Endothelial cell of umbilical vein (primary cell): ENCODE measurements around the gene RBM4B. TPM values are rescaled to one million over a fixed set of nuclear protein-coding genes. Genes with fewer than 3 reads are reported as not detected.

Experiments
- BruUV-seq: library from RNA; stranded (reverse); fragments of 400-500 nt; replicated peaks from 2 replicates; lab custom pipeline; 2021; lab: Mats Ljungman, UMichigan
- CTCF ChIA-PET: fragments of 300-600, 350-600 bp; sonication (Branson Sonifier 250); formaldehyde crosslinking; loops from one replicate; lab custom pipeline; 2021; ENCODE audit warnings: antibody characterized with exemption, inconsistent platforms; lab: Charles Lee
- POLR2A ChIA-PET: fragments of 300-600, 350-600 bp; sonication (Branson Sonifier 250); formaldehyde crosslinking; loops from one replicate; lab custom pipeline; 2021; ENCODE audit warnings: antibody characterized with exemption, inconsistent platforms; lab: Charles Lee
- DNase-seq: peaks from one replicate; pipeline ENCODE4 v3.0.0-alpha.2; 2011; ENCODE audit warnings: low read depth, low spot score
- FAIRE-seq: peaks from 2 replicates; lab custom pipeline; 2011; peaks lifted over from hg19 to GRCh38; lab: Jason Lieb, UNC
- H2AFZ ChIP-seq: 2 replicates; pipeline ENCODE4 v1.6.0; 2012; ENCODE audit warnings: low read depth, low read length, control low read depth, inconsistent platforms
- H3K27ac ChIP-seq: 2 replicates; pipeline ENCODE4 v1.5.1; 2011; ENCODE audit warnings: low read depth, mild to moderate bottlenecking, control low read depth, low read length, moderate library complexity; ENCODE audit not compliant: insufficient read depth
- H3K27me3 ChIP-seq, 2 experiments: 2 replicates each; pipeline versions ENCODE4 v1.6.0 to v1.6.1; 2011; ENCODE audit warnings: low read length in 2 of 2, mixed read lengths in 1 of 2; ENCODE audit not compliant: control insufficient read depth in 2 of 2, insufficient read depth in 2 of 2
- H3K36me3 ChIP-seq, 2 experiments: 2 replicates in 1 of 2; 3 replicates in 1 of 2; pipeline ENCODE4 v1.5.1; 2011; ENCODE audit warnings: low read length in 2 of 2, mild to moderate bottlenecking in 1 of 2, moderate library complexity in 1 of 2; ENCODE audit not compliant: control insufficient read depth in 2 of 2, insufficient read depth in 2 of 2; ENCODE audit errors: extremely low read depth in 1 of 2
- H3K4me1 ChIP-seq: 3 replicates; pipeline ENCODE4 v1.5.1; 2011; ENCODE audit warnings: mild to moderate bottlenecking, low read length; ENCODE audit not compliant: control insufficient read depth, insufficient read depth; ENCODE audit errors: extremely low read depth
- H3K4me2 ChIP-seq: 2 replicates; pipeline ENCODE4 v1.6.1; 2011; ENCODE audit warnings: low read length, control low read depth, mixed read lengths; ENCODE audit not compliant: insufficient read depth
- H3K4me3 ChIP-seq, 3 experiments: fragments of 200-600 bp in 1 of 3; sonication (generic), shearing (Covaris generic) in 1 of 3; replicated peaks in 1 of 3; 2 replicates each; pipeline ENCODE4 v1.5.1; 2011 to 2016; ENCODE audit warnings: control low read depth in 3 of 3, low read length in 3 of 3, mild to moderate bottlenecking in 2 of 3, inconsistent platforms in 1 of 3, low read depth in 1 of 3, moderate library complexity in 1 of 3; ENCODE audit not compliant: insufficient read depth in 1 of 3
- H3K79me2 ChIP-seq: 2 replicates; pipeline ENCODE4 v1.6.0; 2012; ENCODE audit warnings: low read length, inconsistent platforms; ENCODE audit not compliant: control insufficient read depth, insufficient read depth
- H3K9ac ChIP-seq: replicated peaks from 2 replicates; pipeline ENCODE3; 2011; ENCODE audit warnings: low read length, control low read depth; ENCODE audit not compliant: insufficient read depth; ENCODE audit errors: extremely low read depth
- H3K9me1 ChIP-seq: replicated peaks from 3 replicates; pipeline ENCODE4 v1.6.0; 2011; ENCODE audit warnings: mild to moderate bottlenecking, low read length; ENCODE audit not compliant: control insufficient read depth, insufficient read depth; ENCODE audit errors: extremely low read depth
- H3K9me3 ChIP-seq: replicated peaks from 2 replicates; pipeline ENCODE4 v1.5.1; 2012; ENCODE audit warnings: low read length, inconsistent platforms; ENCODE audit not compliant: control insufficient read depth, insufficient read depth
- H4K20me1 ChIP-seq: replicated peaks from 2 replicates; pipeline ENCODE3; 2011; ENCODE audit warnings: mild to moderate bottlenecking, low read length; ENCODE audit not compliant: control insufficient read depth, insufficient read depth; ENCODE audit errors: extremely low read depth
- EZH2 ChIP-seq: IDR thresholded peaks from 2 replicates; pipeline ENCODE4 v1.6.1; 2012; ENCODE audit warnings: borderline replicate concordance, low read depth, mild to moderate bottlenecking, moderate library complexity, low read length, inconsistent platforms; ENCODE audit not compliant: severe bottlenecking
- FOS ChIP-seq: IDR thresholded peaks from 2 replicates; pipeline ENCODE4 v1.6.1; 2011; ENCODE audit warnings: mild to moderate bottlenecking, low read length, moderate library complexity, borderline replicate concordance; ENCODE audit not compliant: insufficient read depth
- JUN ChIP-seq: IDR thresholded peaks from 2 replicates; pipeline ENCODE4 v1.6.1; 2011; ENCODE audit warnings: borderline replicate concordance, low read depth; ENCODE audit not compliant: insufficient read length, insufficient read depth
- POLR2A ChIP-seq: IDR thresholded peaks from 2 replicates; pipeline ENCODE4 v1.6.1; 2012; ENCODE audit warnings: low read depth, mild to moderate bottlenecking, control low read depth, low read length
- dilution Hi-C: fragments of 300-500 bp; cut with MboI; formaldehyde crosslinking; loops from one replicate; pipeline ENCODE4 v1.15.0; 2019; ENCODE audit warnings: low sequenced_read_pairs; ENCODE audit not compliant: extremely low pct_ligation_motif_present
- intact Hi-C: fragments of 100-400 bp; cut with micrococcal nuclease; formaldehyde crosslinking; loops from one replicate; pipeline ENCODE4 v1.10.0; 2022
- polyA plus RNA-seq, 4 experiments: library from polyadenylated mRNA; depleted of rRNA in 3 of 4; stranded (reverse) in 3 of 4; unstranded in 1 of 4; fragments of >200 nt; gene quantifications; 2 replicates each; pipeline versions ENCODE4 v1.2.1 to v1.2.3, GENCODE V29; 2011 to 2012; ENCODE audit warnings: missing spikeins in 1 of 4
- total RNA-seq: library from RNA; stranded (reverse); gene quantifications from 2 replicates; pipeline ENCODE4 v1.2.3, GENCODE V29; 2021
- TF ChIP-seq, protein P1 (sequence below), 2 donors: IDR thresholded peaks; 1 replicate in 1 of 2; 2 replicates in 1 of 2; pipeline ENCODE4 v1.5.1; 2011; ENCODE audit warnings: low read length in 2 of 2, mild to moderate bottlenecking in 2 of 2, moderate library complexity in 2 of 2, control low read depth in 1 of 2, inconsistent platforms in 1 of 2, low read depth in 1 of 2; ENCODE audit not compliant: insufficient read depth in 1 of 2; ENCODE audit errors: extremely low read depth in 1 of 2
- TF ChIP-seq, protein P2 (sequence below): IDR thresholded peaks from 2 replicates; pipeline ENCODE4 v1.6.1; 2011; ENCODE audit not compliant: insufficient read depth, insufficient read length

RBM4B gene
- total and polyA plus RNA-seq, 2 donors (not counting 3 experiments of a cell fraction or from before 2014, with no cell fraction given): 22.2 to 31.2 TPM

DNA sequence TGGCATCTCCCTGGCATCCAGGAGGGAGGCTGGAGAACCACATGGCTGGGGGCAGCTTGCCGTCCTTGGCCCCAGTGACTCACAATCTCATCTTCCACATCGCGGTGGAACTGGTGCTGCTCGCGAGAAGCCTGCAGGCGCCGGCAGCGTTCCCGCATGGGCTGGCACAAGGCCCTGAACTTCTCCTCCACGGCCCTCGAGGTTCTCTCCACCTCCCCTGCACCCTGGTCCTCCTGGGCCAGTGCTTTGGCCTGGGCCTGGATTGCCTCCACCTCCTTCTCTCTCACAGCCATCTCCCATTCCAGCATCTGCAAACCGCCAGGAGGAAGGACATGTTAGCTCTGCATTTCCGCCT, 16.3 kb upstream of the RBM4B start:
- H2AFZ ChIP-seq: no peak overlapping the region
- DNase-seq: no peak
- H3K27ac ChIP-seq: no peak overlapping the region
- TF ChIP-seq, protein P1, sequence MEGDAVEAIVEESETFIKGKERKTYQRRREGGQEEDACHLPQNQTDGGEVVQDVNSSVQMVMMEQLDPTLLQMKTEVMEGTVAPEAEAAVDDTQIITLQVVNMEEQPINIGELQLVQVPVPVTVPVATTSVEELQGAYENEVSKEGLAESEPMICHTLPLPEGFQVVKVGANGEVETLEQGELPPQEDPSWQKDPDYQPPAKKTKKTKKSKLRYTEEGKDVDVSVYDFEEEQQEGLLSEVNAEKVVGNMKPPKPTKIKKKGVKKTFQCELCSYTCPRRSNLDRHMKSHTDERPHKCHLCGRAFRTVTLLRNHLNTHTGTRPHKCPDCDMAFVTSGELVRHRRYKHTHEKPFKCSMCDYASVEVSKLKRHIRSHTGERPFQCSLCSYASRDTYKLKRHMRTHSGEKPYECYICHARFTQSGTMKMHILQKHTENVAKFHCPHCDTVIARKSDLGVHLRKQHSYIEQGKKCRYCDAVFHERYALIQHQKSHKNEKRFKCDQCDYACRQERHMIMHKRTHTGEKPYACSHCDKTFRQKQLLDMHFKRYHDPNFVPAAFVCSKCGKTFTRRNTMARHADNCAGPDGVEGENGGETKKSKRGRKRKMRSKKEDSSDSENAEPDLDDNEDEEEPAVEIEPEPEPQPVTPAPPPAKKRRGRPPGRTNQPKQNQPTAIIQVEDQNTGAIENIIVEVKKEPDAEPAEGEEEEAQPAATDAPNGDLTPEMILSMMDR (IDR thresholded peaks at IDR 0.05; ENCODE audit: extremely low read depth in 1 of 2, insufficient read depth in 1 of 2, low read depth in 1 of 2, low read length in 2 of 2): no peak
- TF ChIP-seq POLR2A: no peak
- H3K4me3 ChIP-seq: no peak overlapping the region
- no TSS peak for BruUV-seq
- dilution Hi-C loops: no loop called here
- H3K27me3 ChIP-seq: no peaks in the 10 kb centered on the region
- H3K79me2 ChIP-seq: no peaks in the 10 kb centered on the region
- intact Hi-C loops: loop anchor here (1.0 to 5.0 kb wide), 5 partner anchors 53 to 377 kb away; no protein-coding TSS in a partner anchor
- no peak for FAIRE-seq
- no peak overlapping the region for H3K4me2 ChIP-seq
- no peaks in the 10 kb centered on the region for H4K20me1 ChIP-seq
- H3K36me3 ChIP-seq: no peaks in the 10 kb centered on the region
- H3K9ac ChIP-seq: no peak overlapping the region
- CTCF ChIA-PET: interaction anchor here (1.1 to 2.8 kb wide), 3 partner anchors 16 to 144 kb away, joined by 3 to 26 read pairs (median 5); partner anchors contain the start of gene RBM4B
- H3K9me3 ChIP-seq: no peaks in the 10 kb centered on the region
- POLR2A ChIA-PET: no interaction called here
- no peaks in the 10 kb centered on the region for H3K4me1 ChIP-seq
- H3K9me1 ChIP-seq: no peaks in the 10 kb centered on the region

DNA sequence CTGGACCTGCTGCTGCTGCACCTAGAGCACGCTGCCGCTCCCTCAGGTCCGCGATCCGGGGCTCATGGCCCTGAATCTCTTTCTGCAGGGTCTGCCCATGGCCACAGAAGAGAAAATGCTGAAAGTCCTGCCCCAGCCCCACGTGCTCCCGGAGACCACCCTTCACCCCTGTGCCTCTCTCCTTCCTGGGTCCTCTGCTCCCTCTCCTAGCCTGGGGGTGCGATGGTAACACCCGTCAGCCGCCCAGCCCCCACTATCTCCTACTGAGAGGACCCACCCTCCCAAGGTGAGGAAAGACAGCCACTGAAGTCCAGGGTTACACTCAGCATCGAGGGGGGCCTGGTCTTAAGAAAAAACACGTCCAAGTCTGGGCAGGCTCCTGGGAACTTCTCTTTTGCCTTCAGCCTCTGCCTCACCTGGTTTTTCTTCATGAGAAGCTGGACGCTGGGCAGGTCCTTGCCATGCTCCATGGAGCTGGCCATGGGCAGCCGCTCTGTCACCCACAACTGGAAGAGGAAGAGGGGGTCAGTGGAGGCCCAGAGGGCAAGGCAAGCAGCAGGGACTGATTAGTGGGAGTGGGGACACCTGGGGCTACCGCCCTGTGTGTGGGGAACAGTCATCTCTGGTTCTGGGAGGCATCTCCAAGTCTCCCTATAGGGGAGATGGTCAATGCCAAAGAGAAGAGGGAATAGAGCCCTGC, 15.8 kb upstream of the RBM4B start:
- ChIA-PET POLR2A (no interaction called here), CTCF (interaction anchor here (1.0 to 2.8 kb wide), 5 partner anchors 12 to 283 kb away, joined by 3 to 26 read pairs (median 5); partner anchors contain the start of gene RBM4B)
- H3K9me1 ChIP-seq: no peaks in the 10 kb centered on the region
- no peak overlapping the region for H2AFZ ChIP-seq
- H3K4me2 ChIP-seq: no peak overlapping the region
- TF ChIP-seq, protein P2, sequence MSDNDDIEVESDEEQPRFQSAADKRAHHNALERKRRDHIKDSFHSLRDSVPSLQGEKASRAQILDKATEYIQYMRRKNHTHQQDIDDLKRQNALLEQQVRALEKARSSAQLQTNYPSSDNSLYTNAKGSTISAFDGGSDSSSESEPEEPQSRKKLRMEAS: no peak
- no peak for TF ChIP-seq JUN
- TF ChIP-seq, protein P1 (IDR thresholded peaks at IDR 0.05; ENCODE audit: extremely low read depth in 1 of 2, insufficient read depth in 1 of 2, low read depth in 1 of 2, low read length in 2 of 2): no peak
- TF ChIP-seq FOS: no peak
- TF ChIP-seq EZH2: no peak
- H3K9ac ChIP-seq: no peak overlapping the region
- H3K9me3 ChIP-seq: no peaks in the 10 kb centered on the region
- H3K36me3 ChIP-seq: no peaks in the 10 kb centered on the region
- no TSS peak for BruUV-seq
- H3K79me2 ChIP-seq: no peaks in the 10 kb centered on the region
- DNase-seq (no peak), FAIRE-seq (no peak)
- intact Hi-C loops (loop anchor here (1.0 to 5.0 kb wide), 5 partner anchors 54 to 378 kb away; no protein-coding TSS in a partner anchor), dilution Hi-C loops (no loop called here)
- no peaks in the 10 kb centered on the region for H4K20me1 ChIP-seq
- no peak overlapping the region for H3K27ac ChIP-seq
- no peak overlapping the region for H3K4me3 ChIP-seq
- H3K4me1 ChIP-seq: no peaks in the 10 kb centered on the region
- no peaks in the 10 kb centered on the region for H3K27me3 ChIP-seq
